ENCODE results near the gene BDKRB1. TPM values are rescaled to one million over a fixed set of nuclear protein-coding genes. Genes with fewer than 3 reads are reported as not detected.

The BDKRB1 gene
- total and polyA plus RNA-seq, 5 experiments from 2014 or later = not detected

DNA sequence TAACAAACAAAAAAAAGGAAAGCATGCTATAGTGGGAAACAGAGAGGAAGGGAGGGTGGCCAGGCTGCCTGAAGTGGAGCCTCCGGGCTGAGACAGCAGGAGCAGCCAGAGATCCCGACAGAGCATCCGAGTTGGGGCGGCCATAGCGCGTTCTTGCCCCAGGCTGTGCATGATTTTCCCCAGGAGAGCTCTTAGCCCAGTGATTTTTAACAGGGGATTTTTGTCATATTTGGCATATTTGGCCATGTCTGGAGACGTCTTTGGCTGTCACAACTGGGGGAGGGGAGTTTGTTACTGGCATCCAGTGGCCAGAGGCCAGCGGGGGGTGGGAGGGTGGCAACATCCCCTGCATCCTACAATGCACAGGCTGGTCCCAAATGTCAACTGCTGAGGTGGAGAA is 23.6 kb downstream of the BDKRB1 start:
- DNase-seq (no peak), ATAC-seq (no peak)
- peaks cover 0 to 13% (median 5%) of the 10 kb centered on the region in 9 donors for H3K9me3 Mint-ChIP-seq
- peaks cover 0 to 2% (median 0%) of the 10 kb centered on the region in 5 donors for H3K27me3 Mint-ChIP-seq
- no peak overlapping the region for H3K4me3 Mint-ChIP-seq
- peak overlapping the region in 1 of 10 donors; percentile 57 for H3K27ac Mint-ChIP-seq
- peaks cover 0 to 5% (median 0%) of the 10 kb centered on the region in 4 donors for H3K4me1 Mint-ChIP-seq
- POLR2A ChIA-PET = no interaction called here
- H3K36me3 Mint-ChIP-seq = peaks cover 4 to 25% (median 16%) of the 10 kb centered on the region in 3 donors

DNA sequence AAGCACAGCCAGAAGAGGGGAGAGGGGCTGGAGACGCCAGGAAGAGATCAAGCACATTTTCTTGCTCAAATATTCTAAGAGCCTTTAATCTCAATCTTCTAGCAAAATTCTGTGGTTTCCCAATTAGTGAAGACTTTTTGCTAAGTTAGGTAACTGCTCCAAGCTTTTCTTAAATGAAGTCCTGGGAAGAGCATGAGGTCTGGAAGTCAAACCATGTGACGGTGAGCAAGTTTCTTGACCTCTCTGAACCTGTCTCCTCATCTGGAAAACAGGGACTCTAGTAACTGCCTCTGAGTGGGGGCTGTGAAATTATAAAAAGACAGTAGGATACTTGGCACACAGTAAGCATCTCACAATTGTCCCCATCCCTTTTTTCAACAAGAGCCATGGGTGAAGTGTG is 24.1 kb downstream of the BDKRB1 start:
- H3K36me3 Mint-ChIP-seq = peaks cover 4 to 30% (median 21%) of the 10 kb centered on the region in 3 donors
- no peak for ATAC-seq
- no peaks in the 10 kb centered on the region for H3K27me3 Mint-ChIP-seq
- POLR2A ChIA-PET = no interaction called here
- no peak overlapping the region for H3K4me3 Mint-ChIP-seq
- peaks cover 0 to 5% (median 0%) of the 10 kb centered on the region in 4 donors for H3K4me1 Mint-ChIP-seq
- H3K9me3 Mint-ChIP-seq = peaks cover 0 to 13% (median 5%) of the 10 kb centered on the region in 9 donors
- no peak for DNase-seq
- H3K27ac Mint-ChIP-seq = peak overlapping the region in 2 of 10 donors; percentile 39 to 48

DNA sequence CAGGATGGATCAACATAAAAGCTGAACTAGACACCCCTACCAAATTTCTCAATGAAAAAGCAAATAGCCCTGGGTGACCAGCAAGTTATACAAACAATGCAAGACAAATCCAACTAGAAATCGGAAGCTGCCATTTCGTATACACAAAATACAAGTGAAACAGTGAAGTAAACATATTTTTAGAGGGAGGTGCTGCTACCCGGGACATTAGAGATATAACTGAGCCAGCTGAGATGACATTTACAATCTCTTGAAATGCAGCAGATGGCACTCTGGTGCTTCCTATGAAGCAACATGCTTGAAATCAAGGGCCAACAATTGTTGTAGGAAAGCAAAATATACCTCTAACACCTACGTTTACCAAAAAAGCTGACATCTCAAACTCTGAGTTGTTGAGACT is 25.5 kb downstream of the BDKRB1 start:
- POLR2A ChIA-PET = interaction anchor here (0.6 kb wide), 1 partner anchor 21 kb away, joined by 3 read pairs; no protein-coding TSS in a partner anchor
- H3K27ac Mint-ChIP-seq = peak overlapping the region in 1 of 10 donors; percentile 14
- peaks cover 4 to 44% (median 24%) of the 10 kb centered on the region in 3 donors for H3K36me3 Mint-ChIP-seq
- peaks cover 0 to 1% (median 0%) of the 10 kb centered on the region in 4 donors for H3K4me1 Mint-ChIP-seq
- no peak overlapping the region for H3K4me3 Mint-ChIP-seq
- DNase-seq (no peak), ATAC-seq (no peak)
- no peaks in the 10 kb centered on the region for H3K27me3 Mint-ChIP-seq
- H3K9me3 Mint-ChIP-seq = peaks cover 0 to 13% (median 5%) of the 10 kb centered on the region in 9 donors

DNA sequence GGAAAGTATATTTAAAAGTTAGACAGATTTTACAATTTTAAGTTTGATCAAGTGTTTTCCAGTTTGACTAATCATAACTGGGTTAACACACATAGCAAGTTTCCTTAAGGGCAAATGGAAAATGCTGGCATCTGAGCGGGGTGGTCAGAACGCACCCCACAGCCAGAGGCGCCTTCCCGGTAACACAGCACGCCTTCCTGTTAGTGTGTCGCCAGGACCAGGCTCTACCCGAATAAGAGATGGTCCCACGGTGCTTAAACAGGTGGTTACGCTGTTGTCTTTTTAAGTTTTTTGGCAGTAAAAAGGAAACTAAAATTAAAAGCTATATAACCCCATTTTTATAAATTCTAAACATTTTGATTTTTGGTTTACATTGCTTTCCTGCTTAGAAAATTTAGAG is 28.0 kb downstream of the BDKRB1 start:
- DNase-seq (no peak), ATAC-seq (no peak)
- no peaks in the 10 kb centered on the region for H3K9me3 Mint-ChIP-seq
- no peak overlapping the region for H3K27ac Mint-ChIP-seq
- peaks cover 0 to 1% (median 0%) of the 10 kb centered on the region in 4 donors for H3K4me1 Mint-ChIP-seq
- H3K36me3 Mint-ChIP-seq = peaks cover 0 to 67% (median 28%) of the 10 kb centered on the region in 3 donors
- POLR2A ChIA-PET = no interaction called here
- no peaks in the 10 kb centered on the region for H3K27me3 Mint-ChIP-seq
- no peak overlapping the region for H3K4me3 Mint-ChIP-seq

DNA sequence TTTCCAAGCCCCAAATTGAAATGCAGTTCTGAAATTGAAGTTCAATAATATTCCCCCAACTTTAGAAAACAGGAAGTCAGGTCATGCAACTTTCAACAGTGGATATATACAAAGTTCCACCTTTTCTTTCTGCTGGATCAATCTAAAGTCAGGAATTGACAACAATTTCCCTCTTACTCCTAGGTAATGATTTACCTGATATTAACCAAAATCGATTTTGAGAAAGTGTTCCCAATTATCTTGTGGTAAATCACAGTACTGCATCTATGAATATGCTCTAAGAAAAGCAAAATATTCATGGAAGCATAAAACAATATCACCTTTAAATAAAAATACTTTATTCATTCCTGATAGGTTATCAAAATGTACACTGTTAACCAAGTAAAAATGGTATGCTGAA is 28.4 kb downstream of the BDKRB1 start:
- DNase-seq = no peak
- no peaks in the 10 kb centered on the region for H3K9me3 Mint-ChIP-seq
- no peaks in the 10 kb centered on the region for H3K27me3 Mint-ChIP-seq
- POLR2A ChIA-PET = no interaction called here
- H3K4me3 Mint-ChIP-seq = no peak overlapping the region
- H3K27ac Mint-ChIP-seq = no peak overlapping the region
- H3K36me3 Mint-ChIP-seq = peaks cover 0 to 70% (median 25%) of the 10 kb centered on the region in 3 donors
- H3K4me1 Mint-ChIP-seq = peaks cover 0 to 1% (median 0%) of the 10 kb centered on the region in 4 donors
- ATAC-seq = no peak

DNA sequence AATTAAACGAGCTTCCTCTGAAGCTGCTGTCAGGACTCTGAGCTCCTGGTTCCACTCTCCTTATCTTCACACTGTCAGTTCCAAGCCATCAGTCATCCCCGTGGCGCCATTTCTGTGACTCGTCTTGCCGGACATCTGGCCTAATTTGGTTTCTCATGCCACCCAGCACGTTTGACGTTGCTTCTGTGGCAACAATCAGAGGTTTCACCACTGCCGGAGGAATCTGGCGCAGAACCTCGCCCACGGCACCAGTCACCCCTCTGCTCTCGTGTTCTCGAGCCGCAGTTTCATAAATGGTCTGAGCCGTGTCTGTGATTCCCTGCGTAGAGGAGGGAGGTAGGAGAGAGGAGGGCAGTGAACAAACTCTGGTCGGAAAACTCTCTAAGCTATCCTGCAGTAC is 29.7 kb downstream of the BDKRB1 start:
- DNase-seq = no peak
- H3K36me3 Mint-ChIP-seq = peaks cover 0 to 78% (median 21%) of the 10 kb centered on the region in 3 donors
- POLR2A ChIA-PET = no interaction called here
- H3K4me3 Mint-ChIP-seq = no peak overlapping the region
- ATAC-seq = no peak
- H3K27me3 Mint-ChIP-seq = no peaks in the 10 kb centered on the region
- H3K9me3 Mint-ChIP-seq = no peaks in the 10 kb centered on the region
- H3K4me1 Mint-ChIP-seq = peaks cover 0 to 1% (median 0%) of the 10 kb centered on the region in 4 donors
- H3K27ac Mint-ChIP-seq = peak overlapping the region in 1 of 10 donors; percentile 19

DNA sequence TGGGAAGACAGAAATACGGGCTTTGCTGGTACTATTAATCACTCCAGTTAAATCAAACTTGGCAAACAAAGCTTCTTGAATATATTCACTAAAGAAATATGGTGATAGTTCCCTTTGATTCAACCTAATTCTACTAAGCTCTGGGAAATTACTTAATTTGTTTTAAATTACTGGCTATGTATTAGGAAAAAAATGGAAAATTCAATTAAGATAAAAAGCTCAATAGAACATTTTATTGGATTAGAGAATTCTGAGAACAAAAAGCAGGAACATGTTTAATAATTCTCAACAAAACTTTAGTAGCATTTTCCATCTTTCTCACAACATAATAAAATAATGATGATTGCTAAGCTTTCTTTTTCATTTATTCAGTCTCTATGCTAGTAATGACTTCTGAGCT is 30.2 kb downstream of the BDKRB1 start:
- POLR2A ChIA-PET = no interaction called here
- Mint-ChIP-seq H3K27me3 (no peaks in the 10 kb centered on the region), H3K9me3 (no peaks in the 10 kb centered on the region), H3K4me1 (peaks cover 0 to 1% (median 0%) of the 10 kb centered on the region in 4 donors), H3K36me3 (peaks cover 0 to 82% (median 21%) of the 10 kb centered on the region in 3 donors), H3K4me3 (no peak overlapping the region), H3K27ac (no peak overlapping the region)
- no peak for ATAC-seq
- DNase-seq = no peak

DNA sequence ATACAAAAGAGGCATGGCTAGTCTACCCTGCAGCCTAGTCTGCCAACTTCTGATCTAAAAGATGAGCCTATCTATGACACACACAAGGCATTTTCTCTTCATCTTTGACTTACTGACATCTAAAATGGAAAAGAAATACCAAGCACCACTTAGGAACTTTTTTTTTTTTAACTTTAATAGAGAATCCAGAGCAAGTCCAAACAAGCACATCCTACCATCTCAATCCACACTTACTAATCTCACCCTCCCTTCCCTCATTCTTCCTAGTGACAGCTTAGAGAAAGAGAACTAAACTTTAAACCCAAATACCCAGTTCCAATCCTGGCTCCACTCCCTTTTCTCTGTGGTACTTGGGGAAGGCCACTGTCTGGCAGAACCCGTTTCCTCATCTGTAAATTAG is 31.8 kb downstream of the BDKRB1 start:
- POLR2A ChIA-PET = no interaction called here
- ATAC-seq (no peak), DNase-seq (no peak)
- Mint-ChIP-seq H3K4me3 (no peak overlapping the region), H3K4me1 (peaks cover 0 to 1% (median 0%) of the 10 kb centered on the region in 4 donors), H3K27ac (no peak overlapping the region), H3K9me3 (no peaks in the 10 kb centered on the region), H3K36me3 (peaks cover 0 to 86% (median 17%) of the 10 kb centered on the region in 3 donors), H3K27me3 (no peaks in the 10 kb centered on the region)

DNA sequence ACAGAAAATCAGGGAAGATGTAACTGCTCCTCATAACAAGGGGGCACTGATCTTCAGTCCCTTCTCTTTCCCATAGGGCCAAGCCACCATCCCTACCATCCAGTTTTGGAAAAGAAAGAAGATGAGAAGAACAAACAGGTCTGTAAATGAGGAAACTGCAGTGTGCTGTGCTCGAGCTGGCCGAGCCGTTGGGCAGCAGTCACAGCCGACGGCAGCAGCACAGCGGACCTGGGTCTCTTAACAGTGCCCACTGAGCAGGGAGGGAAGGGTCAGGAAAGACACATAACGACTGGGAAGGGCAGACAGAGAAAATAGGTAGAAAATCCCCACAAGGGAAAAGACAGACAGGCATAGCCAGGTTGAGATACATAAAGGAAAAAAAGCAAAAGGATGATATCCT is 38.2 kb downstream of the BDKRB1 start:
- no peak for DNase-seq
- no peak overlapping the region for H3K27ac Mint-ChIP-seq
- H3K4me1 Mint-ChIP-seq = no peaks in the 10 kb centered on the region
- no peaks in the 10 kb centered on the region for H3K27me3 Mint-ChIP-seq
- ATAC-seq = no peak
- POLR2A ChIA-PET = no interaction called here
- peaks cover 5 to 50% (median 6%) of the 10 kb centered on the region in 3 donors for H3K36me3 Mint-ChIP-seq
- no peaks in the 10 kb centered on the region for H3K9me3 Mint-ChIP-seq
- no peak overlapping the region for H3K4me3 Mint-ChIP-seq

DNA sequence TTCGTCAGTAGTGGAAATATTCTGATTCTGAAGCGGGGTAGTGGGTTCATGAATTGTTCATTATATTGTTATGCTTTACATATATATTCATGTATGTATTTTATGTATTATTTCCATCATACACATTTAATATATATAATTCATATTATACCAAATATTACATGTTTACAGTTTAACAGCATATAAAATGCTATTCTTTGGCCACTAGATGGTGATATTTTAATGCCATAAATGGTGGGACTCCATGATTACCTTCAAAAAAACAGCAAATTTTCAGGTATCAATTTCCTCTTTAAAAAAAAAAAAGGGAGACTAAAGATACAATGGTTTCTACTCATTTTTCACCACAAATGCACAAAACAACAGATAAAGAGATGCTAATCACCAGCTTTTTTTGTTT is 41.0 kb downstream of the BDKRB1 start:
- peak in 3 of 10 donors; percentile 22 to 44 (median 37) for DNase-seq
- peaks cover 6 to 41% (median 8%) of the 10 kb centered on the region in 3 donors for H3K36me3 Mint-ChIP-seq
- H3K4me1 Mint-ChIP-seq = no peaks in the 10 kb centered on the region
- POLR2A ChIA-PET = interaction anchor here (0.7 kb wide), 1 partner anchor 95 kb away, joined by 4 read pairs; the partner anchor contains the start of gene AK7
- no peak overlapping the region for H3K4me3 Mint-ChIP-seq
- H3K27me3 Mint-ChIP-seq = no peaks in the 10 kb centered on the region
- no peak for ATAC-seq
- no peaks in the 10 kb centered on the region for H3K9me3 Mint-ChIP-seq
- no peak overlapping the region for H3K27ac Mint-ChIP-seq

DNA sequence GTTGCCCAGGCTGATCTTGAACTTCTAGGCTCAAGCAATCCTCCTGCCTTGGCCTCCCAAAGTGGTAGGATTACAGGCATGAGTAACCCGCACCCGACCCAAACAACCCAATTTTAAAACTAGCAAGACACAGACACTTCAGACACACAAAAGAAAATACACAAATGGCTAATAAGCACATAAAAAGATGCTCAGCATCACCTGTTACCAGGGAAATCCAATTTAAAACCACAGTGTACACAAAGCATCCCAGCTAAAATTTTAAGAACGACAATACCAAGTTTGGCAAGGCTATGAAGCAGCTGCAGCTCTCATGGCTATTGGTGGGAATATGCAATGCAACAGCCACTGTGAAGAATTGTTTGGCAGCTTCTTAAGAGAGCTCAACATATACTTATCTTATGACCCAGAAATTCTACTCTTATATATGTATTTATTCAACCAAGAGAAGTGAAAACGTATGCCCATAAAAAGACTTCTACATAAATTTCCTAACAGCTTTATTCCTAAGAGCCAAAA is 42.0 kb downstream of the BDKRB1 start:
- no peaks in the 10 kb centered on the region for H3K27me3 Mint-ChIP-seq
- H3K36me3 Mint-ChIP-seq = peaks cover 6 to 45% (median 11%) of the 10 kb centered on the region in 3 donors
- DNase-seq (no peak), ATAC-seq (no peak)
- H3K4me3 Mint-ChIP-seq = no peak overlapping the region
- peak overlapping the region in 1 of 10 donors; percentile 40 for H3K27ac Mint-ChIP-seq
- POLR2A ChIA-PET = no interaction called here
- H3K9me3 Mint-ChIP-seq = no peaks in the 10 kb centered on the region
- no peaks in the 10 kb centered on the region for H3K4me1 Mint-ChIP-seq

DNA sequence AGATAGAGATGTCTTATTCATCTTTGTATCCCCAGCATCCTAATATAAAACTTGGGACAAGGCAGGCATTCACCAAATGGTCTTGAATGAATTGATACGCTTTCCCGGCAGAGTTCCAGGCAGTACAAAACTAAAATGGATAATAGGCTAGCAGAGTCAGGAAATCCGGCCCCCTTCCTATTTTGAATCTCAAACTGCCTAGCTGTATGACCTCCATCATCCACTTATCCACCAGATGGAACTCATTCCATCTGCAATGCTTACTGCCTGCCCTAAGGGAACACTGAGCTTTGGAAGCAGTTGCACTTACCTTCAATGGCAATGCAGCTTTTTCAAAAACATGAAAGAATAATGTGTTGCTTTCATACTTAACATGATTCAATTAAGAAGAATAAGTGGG is 43.4 kb downstream of the BDKRB1 start:
- peak overlapping the region in 3 of 10 donors; percentile 2 to 61 (median 2) for H3K27ac Mint-ChIP-seq

DNA sequence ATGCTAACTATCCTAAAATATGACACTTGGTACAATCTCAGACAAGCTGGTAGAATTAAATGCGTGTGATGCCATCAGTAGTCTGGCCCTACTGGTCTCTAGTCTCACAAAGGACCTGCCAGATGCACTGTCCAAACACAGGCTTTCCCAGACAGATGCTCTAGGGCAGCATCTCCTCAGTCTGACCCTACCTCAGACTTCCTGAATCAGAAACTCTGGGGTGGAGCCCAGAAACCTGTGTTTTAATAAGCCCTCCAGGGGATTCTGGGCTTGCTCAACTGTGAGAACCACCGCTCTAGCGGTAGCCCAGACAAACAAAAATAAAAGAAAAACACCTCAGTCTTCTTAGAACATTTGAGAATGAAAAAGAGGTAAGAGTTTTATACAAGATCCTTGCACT is 48.0 kb downstream of the BDKRB1 start:
- H3K4me1 Mint-ChIP-seq = no peaks in the 10 kb centered on the region
- DNase-seq (no peak), ATAC-seq (no peak)
- H3K27ac Mint-ChIP-seq = no peak overlapping the region
- H3K36me3 Mint-ChIP-seq = peaks cover 0 to 70% (median 27%) of the 10 kb centered on the region in 3 donors
- POLR2A ChIA-PET = interaction anchor here (0.7 kb wide), 1 partner anchor 9 kb away, joined by 3 read pairs; no protein-coding TSS in a partner anchor
- no peaks in the 10 kb centered on the region for H3K9me3 Mint-ChIP-seq
- H3K4me3 Mint-ChIP-seq = no peak overlapping the region
- no peaks in the 10 kb centered on the region for H3K27me3 Mint-ChIP-seq

More for the DNA sequence above, 43.4 kb downstream of the BDKRB1 start:
- ATAC-seq = no peak
- Mint-ChIP-seq H3K9me3 (no peaks in the 10 kb centered on the region), H3K36me3 (peaks cover under 1 to 45% (median 9%) of the 10 kb centered on the region in 3 donors), H3K27me3 (no peaks in the 10 kb centered on the region), H3K4me3 (no peak overlapping the region), H3K4me1 (no peaks in the 10 kb centered on the region)
- POLR2A ChIA-PET = no interaction called here
- DNase-seq = no peak

DNA sequence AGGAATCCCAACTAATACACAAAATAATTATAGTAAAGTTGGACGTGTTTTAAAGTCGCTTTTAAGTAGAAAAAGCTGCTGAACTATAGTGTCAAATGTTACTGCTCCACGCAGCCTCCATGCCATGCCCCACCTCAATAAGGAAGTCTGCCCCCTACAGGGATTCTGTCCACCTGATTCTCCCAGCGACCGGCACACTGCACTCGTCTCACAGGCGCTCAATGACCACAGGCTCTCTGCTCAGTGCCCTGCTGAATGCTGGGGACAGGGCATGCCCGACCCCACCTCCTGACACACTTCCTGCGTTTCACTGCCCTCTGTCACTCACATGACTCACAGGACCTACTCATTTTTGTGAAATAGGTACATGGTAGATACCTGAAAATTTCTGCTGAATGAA is 48.9 kb downstream of the BDKRB1 start:
- peak overlapping the region in 1 of 10 donors; percentile 43 for H3K27ac Mint-ChIP-seq
- H3K36me3 Mint-ChIP-seq = peaks cover 0 to 80% (median 32%) of the 10 kb centered on the region in 3 donors
- POLR2A ChIA-PET = no interaction called here
- no peaks in the 10 kb centered on the region for H3K27me3 Mint-ChIP-seq
- no peak for DNase-seq
- ATAC-seq = no peak
- H3K9me3 Mint-ChIP-seq = no peaks in the 10 kb centered on the region
- H3K4me1 Mint-ChIP-seq = no peaks in the 10 kb centered on the region
- no peak overlapping the region for H3K4me3 Mint-ChIP-seq

All from naive thymus-derived CD8-positive, alpha-beta T cell (primary cell).